Activated naive CD4-positive, alpha-beta T cell treated with anti-CD3 and anti-CD28 coated beads for 36 hours (primary cell): ENCODE data around the gene PPP2R3A. TPM values are rescaled to one million over a fixed set of nuclear protein-coding genes. Genes with fewer than 3 reads are reported as not detected.

ENCODE experiments used
- CTCF ChIA-PET: fragments of 350-600 bp; sonication (Branson Sonifier 250); formaldehyde crosslinking; loops from one replicate; lab custom pipeline; 2021; ENCODE audit warnings: antibody characterized with exemption; lab: Charles Lee
- DNase-seq: peaks from one replicate; pipeline ENCODE4 v3.0.0-alpha.2; 2020
- H3K27ac Mint-ChIP-seq: one replicate; pipeline ENCODE4 v1.8.0; 2021; ENCODE audit warnings: mild to moderate bottlenecking, mixed read lengths
- H3K27me3 Mint-ChIP-seq: one replicate; pipeline ENCODE4 v1.8.0; 2021; ENCODE audit warnings: low read depth, mixed read lengths
- H3K36me3 Mint-ChIP-seq: one replicate; pipeline ENCODE4 v1.8.0; 2021; ENCODE audit warnings: low read depth, mixed read lengths
- H3K4me1 Mint-ChIP-seq: one replicate; pipeline ENCODE4 v1.8.0; 2021; ENCODE audit warnings: low read depth, mixed read lengths
- H3K4me3 Mint-ChIP-seq: one replicate; pipeline ENCODE4 v1.8.0; 2021; ENCODE audit warnings: mild to moderate bottlenecking, moderate library complexity, mixed read lengths
- H3K9me3 Mint-ChIP-seq: one replicate; pipeline ENCODE4 v1.8.0; 2021; ENCODE audit warnings: mixed read lengths
- intact Hi-C: fragments of 100-400 bp; cut with micrococcal nuclease; formaldehyde crosslinking; loops from one replicate; pipeline ENCODE4 v1.15.1; 2023
- total RNA-seq, 2 experiments: library from RNA; stranded (reverse); gene quantifications; one replicate each; pipeline ENCODE4 v1.2.3, GENCODE V29; 2021

The PPP2R3A gene
- total RNA-seq, 2 experiments from 2014 or later, result 0.17 TPM

- DNase-seq, result no peak
- Mint-ChIP-seq H3K4me1 (peaks cover under 1% of the 10 kb centered on the region), H3K9me3 (no peaks in the 10 kb centered on the region), H3K27me3 (peaks cover 18% of the 10 kb centered on the region), H3K4me3 (no peak overlapping the region), H3K36me3 (no peaks in the 10 kb centered on the region), H3K27ac (no peak overlapping the region)
- intact Hi-C loops, result no loop called here
- CTCF ChIA-PET, result no interaction called here
Observed at GRCh38 chr3:135997554-135998320, 32.2 kb downstream of the PPP2R3A start.

- no peaks in the 10 kb centered on the region for H3K36me3 Mint-ChIP-seq
- no peaks in the 10 kb centered on the region for H3K4me1 Mint-ChIP-seq
- H3K9me3 Mint-ChIP-seq, result no peaks in the 10 kb centered on the region
- H3K4me3 Mint-ChIP-seq, result no peak overlapping the region
- intact Hi-C loops, result no loop called here
- DNase-seq, result no peak
- H3K27me3 Mint-ChIP-seq, result peaks cover 2% of the 10 kb centered on the region
- CTCF ChIA-PET, result no interaction called here
- H3K27ac Mint-ChIP-seq, result no peak overlapping the region
Observed at GRCh38 chr3:136008221-136008620, 42.7 kb downstream of the PPP2R3A start.

GRCh38 chr3:136008732-136009470 is 43.4 kb downstream of the PPP2R3A start:
- intact Hi-C loops, result no loop called here
- Mint-ChIP-seq H3K27me3 (peaks cover 2% of the 10 kb centered on the region), H3K4me1 (no peaks in the 10 kb centered on the region), H3K4me3 (no peak overlapping the region), H3K9me3 (no peaks in the 10 kb centered on the region), H3K27ac (no peak overlapping the region), H3K36me3 (no peaks in the 10 kb centered on the region)
- DNase-seq, result no peak
- CTCF ChIA-PET, result interaction anchor here (0.6 kb wide), 1 partner anchor 103 kb away, joined by 3 read pairs; no protein-coding TSS in a partner anchor

- H3K27me3 Mint-ChIP-seq, result peaks cover 19% of the 10 kb centered on the region
- no peak overlapping the region for H3K4me3 Mint-ChIP-seq
- no peak overlapping the region for H3K27ac Mint-ChIP-seq
- no peaks in the 10 kb centered on the region for H3K9me3 Mint-ChIP-seq
- no peaks in the 10 kb centered on the region for H3K36me3 Mint-ChIP-seq
- CTCF ChIA-PET, result no interaction called here
- no peaks in the 10 kb centered on the region for H3K4me1 Mint-ChIP-seq
- no peak for DNase-seq
- intact Hi-C loops, result no loop called here
Observed at GRCh38 chr3:136018876-136019275, 53.3 kb downstream of the PPP2R3A start.

DNA sequence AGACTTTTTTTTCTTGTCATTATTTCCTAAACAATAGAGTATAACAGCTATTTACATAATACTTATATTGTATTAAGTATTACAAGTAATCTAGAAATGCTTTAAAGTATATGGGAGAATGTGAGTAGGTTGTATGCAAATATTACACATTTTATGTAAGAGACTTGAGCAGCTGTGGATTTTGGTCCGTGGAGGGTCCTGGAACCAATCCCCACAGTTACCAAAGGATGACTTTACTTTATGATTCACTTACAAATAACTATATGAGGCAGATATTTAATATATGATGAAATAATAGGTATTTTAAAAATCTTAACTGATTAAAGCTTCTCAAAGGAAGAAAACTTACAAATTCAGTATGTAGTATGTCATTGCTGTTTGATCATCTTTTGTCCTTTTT is 56.3 kb downstream of the PPP2R3A start:
- Mint-ChIP-seq H3K36me3 (no peaks in the 10 kb centered on the region), H3K27ac (no peak overlapping the region), H3K4me3 (no peak overlapping the region), H3K9me3 (no peaks in the 10 kb centered on the region), H3K4me1 (no peaks in the 10 kb centered on the region), H3K27me3 (peaks cover 16% of the 10 kb centered on the region)
- intact Hi-C loops, result no loop called here
- CTCF ChIA-PET, result no interaction called here
- DNase-seq, result no peak

DNA sequence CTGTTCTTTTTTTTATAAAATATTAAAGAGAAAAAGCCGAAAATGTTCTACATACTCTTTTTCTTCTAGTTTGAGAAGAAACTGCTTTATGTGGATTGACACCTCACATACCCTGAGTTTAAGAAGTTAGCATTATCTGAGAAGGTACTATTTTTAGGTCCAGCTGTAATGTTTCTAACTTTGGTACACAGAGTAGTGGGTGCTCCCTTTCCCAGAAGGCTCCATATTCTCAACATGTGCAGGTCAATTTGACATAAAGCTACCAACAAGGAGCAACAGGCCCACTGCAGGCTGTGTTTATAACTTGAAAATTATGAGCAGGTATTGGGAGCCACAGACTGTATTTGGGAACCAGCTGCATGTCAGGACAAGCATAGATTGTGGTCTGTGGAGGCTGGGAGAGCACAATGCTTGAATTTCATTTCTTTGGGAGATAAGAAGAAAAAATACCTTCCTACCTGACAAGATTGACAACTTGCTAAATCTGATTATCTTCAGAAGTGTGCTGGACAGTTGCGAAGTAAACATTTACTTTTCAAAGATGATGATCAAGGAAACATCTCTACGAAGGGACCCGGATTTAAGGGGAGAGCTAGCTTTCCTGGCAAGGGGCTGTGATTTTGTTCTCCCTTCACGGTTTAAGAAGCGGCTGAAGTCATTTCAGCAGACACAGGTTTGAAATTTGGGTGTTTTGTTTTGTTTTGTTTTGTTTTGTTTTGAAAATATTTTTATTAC is 57.2 kb downstream of the PPP2R3A start:
- H3K27ac Mint-ChIP-seq, result no peak overlapping the region
- no peaks in the 10 kb centered on the region for H3K9me3 Mint-ChIP-seq
- no peaks in the 10 kb centered on the region for H3K4me1 Mint-ChIP-seq
- no peaks in the 10 kb centered on the region for H3K36me3 Mint-ChIP-seq
- intact Hi-C loops, result no loop called here
- peaks cover 16% of the 10 kb centered on the region for H3K27me3 Mint-ChIP-seq
- CTCF ChIA-PET, result no interaction called here
- H3K4me3 Mint-ChIP-seq, result no peak overlapping the region
- DNase-seq, result no peak

DNA sequence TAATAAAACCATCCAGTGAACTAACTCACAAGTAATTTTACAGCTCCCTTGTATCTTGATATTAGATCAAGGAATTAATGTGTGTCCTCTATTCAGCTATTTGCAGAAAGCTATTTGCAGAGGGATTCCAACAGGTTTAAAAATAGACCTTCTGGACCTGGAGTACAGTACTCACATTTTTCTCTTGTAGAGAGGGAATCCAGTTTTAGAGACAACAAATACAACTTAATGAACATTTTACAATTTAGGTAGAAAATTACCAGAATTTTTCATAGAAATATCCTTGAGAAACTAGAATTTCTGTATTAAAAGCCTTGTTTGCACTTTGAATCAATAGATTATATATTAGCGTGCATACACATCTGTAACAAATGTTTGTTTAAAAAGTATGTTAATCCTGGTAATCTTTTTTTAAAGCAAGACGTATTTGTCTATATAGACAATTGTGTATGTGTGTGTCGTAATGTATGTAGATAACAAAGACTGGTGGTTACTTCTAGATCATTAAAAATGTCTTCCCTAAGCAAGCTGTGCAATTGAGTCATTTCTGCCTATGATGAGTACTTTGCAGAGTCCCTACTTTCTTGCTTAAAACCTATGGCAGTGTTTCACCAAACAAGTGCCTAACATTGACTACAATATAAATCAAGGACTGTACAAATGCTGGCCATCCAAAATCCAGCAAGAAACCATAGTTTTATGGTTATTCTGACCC is 57.9 kb downstream of the PPP2R3A start:
- Mint-ChIP-seq H3K27me3 (peaks cover 16% of the 10 kb centered on the region), H3K4me3 (no peak overlapping the region), H3K36me3 (no peaks in the 10 kb centered on the region), H3K4me1 (no peaks in the 10 kb centered on the region), H3K27ac (no peak overlapping the region), H3K9me3 (no peaks in the 10 kb centered on the region)
- intact Hi-C loops, result no loop called here
- no peak for DNase-seq
- CTCF ChIA-PET, result no interaction called here

- no peak for DNase-seq
- Mint-ChIP-seq H3K4me1 (no peaks in the 10 kb centered on the region), H3K36me3 (peaks cover 3% of the 10 kb centered on the region), H3K27me3 (peaks cover 30% of the 10 kb centered on the region), H3K4me3 (no peak overlapping the region), H3K27ac (no peak overlapping the region), H3K9me3 (peaks cover 7% of the 10 kb centered on the region)
- intact Hi-C loops, result no loop called here
- CTCF ChIA-PET, result no interaction called here
Observed at GRCh38 chr3:136036306-136036705, 70.8 kb downstream of the PPP2R3A start.

- H3K27ac Mint-ChIP-seq, result no peak overlapping the region
- intact Hi-C loops, result no loop called here
- no peaks in the 10 kb centered on the region for H3K9me3 Mint-ChIP-seq
- no peaks in the 10 kb centered on the region for H3K36me3 Mint-ChIP-seq
- DNase-seq, result no peak
- H3K27me3 Mint-ChIP-seq, result peaks cover 29% of the 10 kb centered on the region
- no peak overlapping the region for H3K4me3 Mint-ChIP-seq
- no peaks in the 10 kb centered on the region for H3K4me1 Mint-ChIP-seq
- CTCF ChIA-PET, result interaction anchor here (1.0 kb wide), 1 partner anchor 58 kb away, joined by 3 read pairs; no protein-coding TSS in a partner anchor
Observed at GRCh38 chr3:136038668-136039067, 73.1 kb downstream of the PPP2R3A start.

GRCh38 chr3:136042608-136043221 is 77.2 kb downstream of the PPP2R3A start:
- H3K36me3 Mint-ChIP-seq, result no peaks in the 10 kb centered on the region
- no peak overlapping the region for H3K27ac Mint-ChIP-seq
- DNase-seq, result no peak
- intact Hi-C loops, result loop anchor here (1.0 to 5.0 kb wide), 6 partner anchors 78 to 1442 kb away; partner anchors contain the start of genes EPHB1 and PPP2R3A
- H3K4me3 Mint-ChIP-seq, result no peak overlapping the region
- H3K27me3 Mint-ChIP-seq, result peaks cover 11% of the 10 kb centered on the region
- H3K4me1 Mint-ChIP-seq, result no peaks in the 10 kb centered on the region
- no peaks in the 10 kb centered on the region for H3K9me3 Mint-ChIP-seq
- CTCF ChIA-PET, result interaction anchor here (0.6 to 2.2 kb wide), 25 partner anchors 10 to 1438 kb away, joined by 3 to 6 read pairs (median 3); no protein-coding TSS in a partner anchor

DNA sequence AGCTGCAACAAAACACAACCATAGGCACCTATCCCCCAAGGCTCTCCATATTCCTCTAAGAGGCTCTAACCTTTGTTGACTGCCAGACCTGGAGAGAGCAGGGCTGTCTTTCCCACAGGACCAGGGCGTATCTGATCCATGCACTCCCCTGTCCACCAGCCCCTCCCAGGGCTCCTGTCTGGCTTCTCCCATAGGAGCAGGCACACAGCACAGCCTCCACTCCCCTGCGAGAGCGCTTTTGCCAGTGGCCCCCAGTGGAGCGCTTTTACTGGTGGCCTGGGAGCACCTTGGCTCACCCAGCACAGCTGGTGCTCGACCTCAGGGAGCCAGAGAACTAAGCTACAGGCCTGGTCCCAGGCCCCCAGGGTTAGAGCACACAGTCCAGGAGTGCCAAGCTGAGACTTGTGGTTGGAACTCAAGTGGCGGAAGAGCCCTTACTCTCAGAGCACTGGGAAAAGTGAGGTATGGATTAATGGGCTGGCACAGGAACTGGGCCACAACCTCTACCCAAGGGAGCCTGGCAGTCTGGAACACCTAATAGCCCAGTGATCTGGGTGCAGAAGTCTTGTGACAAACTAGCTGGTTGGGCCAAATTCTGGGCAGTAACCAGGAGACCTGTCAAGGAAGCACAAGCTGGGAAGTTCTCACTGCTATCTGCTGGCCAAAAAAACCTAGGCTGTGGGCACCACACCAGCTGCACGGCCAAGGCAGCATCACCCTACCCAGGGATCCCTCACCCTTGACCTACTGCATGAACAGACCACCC is 79.6 kb downstream of the PPP2R3A start:
- Mint-ChIP-seq H3K9me3 (no peaks in the 10 kb centered on the region), H3K36me3 (no peaks in the 10 kb centered on the region), H3K4me1 (no peaks in the 10 kb centered on the region), H3K27me3 (peaks cover 10% of the 10 kb centered on the region), H3K4me3 (no peak overlapping the region), H3K27ac (no peak overlapping the region)
- DNase-seq, result no peak
- CTCF ChIA-PET, result interaction anchor here (0.7 to 1.4 kb wide), 2 partner anchors 118 to 357 kb away, joined by 3 to 5 read pairs; no protein-coding TSS in a partner anchor
- intact Hi-C loops, result loop anchor here (5.0 kb wide), 2 partner anchors 148 to 308 kb away; no protein-coding TSS in a partner anchor
